Measurements from ENCODE around the gene WLS.
A peak's percentile ranks its signal among the peaks of the same experiment; 100 is the strongest.

The WLS gene

DNA sequence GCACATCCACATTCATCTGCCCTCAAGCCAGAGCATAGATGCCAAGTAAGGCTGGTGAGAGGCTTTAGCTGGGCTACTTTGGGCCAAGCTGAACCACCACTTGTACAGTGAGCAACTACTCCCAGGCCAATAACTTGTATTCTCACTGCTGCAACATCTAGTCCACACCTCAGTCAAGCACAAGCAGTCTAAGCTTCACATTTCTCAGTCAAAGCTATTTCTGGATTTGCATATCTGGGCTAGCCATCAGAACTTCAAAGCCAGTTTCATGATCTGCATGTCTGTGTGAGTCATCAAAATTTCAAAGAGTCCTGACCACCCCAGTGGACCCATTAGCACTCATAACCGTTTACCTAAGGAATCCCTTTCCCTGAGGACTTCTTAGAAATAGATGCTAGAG lies 104.2 kb downstream of the WLS start:
- Histone ChIP-seq H2AFZ (ENCODE audit: low read depth) (no peak overlapping the region), H3K79me2 (ENCODE audit: insufficient read depth, low read depth) (no peaks in the 10 kb centered on the region), H3K36me3 (ENCODE audit: insufficient read depth) (no peaks in the 10 kb centered on the region), H3K4me2 (peak overlapping the region; percentile 36; the same call in 1 of the 2 replicates), H3K9ac (no peak overlapping the region), H3K4me3 (IDR thresholded peaks at IDR 0.05; ENCODE audit: insufficient read depth, low read depth, low read length) (no peak overlapping the region), H3K27me3 (ENCODE audit: insufficient read depth, low read depth) (no peaks in the 10 kb centered on the region), H4K20me1 (ENCODE audit: insufficient read depth) (no peaks in the 10 kb centered on the region), H3K4me1 (ENCODE audit: low read depth, poor library complexity, severe bottlenecking) (peaks cover 15% of the 10 kb centered on the region), H3K27ac (peak overlapping the region; percentile 17; the same call in 1 of the 2 replicates)
- TF ChIP-seq, protein P1, sequence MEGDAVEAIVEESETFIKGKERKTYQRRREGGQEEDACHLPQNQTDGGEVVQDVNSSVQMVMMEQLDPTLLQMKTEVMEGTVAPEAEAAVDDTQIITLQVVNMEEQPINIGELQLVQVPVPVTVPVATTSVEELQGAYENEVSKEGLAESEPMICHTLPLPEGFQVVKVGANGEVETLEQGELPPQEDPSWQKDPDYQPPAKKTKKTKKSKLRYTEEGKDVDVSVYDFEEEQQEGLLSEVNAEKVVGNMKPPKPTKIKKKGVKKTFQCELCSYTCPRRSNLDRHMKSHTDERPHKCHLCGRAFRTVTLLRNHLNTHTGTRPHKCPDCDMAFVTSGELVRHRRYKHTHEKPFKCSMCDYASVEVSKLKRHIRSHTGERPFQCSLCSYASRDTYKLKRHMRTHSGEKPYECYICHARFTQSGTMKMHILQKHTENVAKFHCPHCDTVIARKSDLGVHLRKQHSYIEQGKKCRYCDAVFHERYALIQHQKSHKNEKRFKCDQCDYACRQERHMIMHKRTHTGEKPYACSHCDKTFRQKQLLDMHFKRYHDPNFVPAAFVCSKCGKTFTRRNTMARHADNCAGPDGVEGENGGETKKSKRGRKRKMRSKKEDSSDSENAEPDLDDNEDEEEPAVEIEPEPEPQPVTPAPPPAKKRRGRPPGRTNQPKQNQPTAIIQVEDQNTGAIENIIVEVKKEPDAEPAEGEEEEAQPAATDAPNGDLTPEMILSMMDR (conservative IDR thresholded peaks at IDR 0.05; ENCODE audit: low read depth, low read length) = no peak

DNA sequence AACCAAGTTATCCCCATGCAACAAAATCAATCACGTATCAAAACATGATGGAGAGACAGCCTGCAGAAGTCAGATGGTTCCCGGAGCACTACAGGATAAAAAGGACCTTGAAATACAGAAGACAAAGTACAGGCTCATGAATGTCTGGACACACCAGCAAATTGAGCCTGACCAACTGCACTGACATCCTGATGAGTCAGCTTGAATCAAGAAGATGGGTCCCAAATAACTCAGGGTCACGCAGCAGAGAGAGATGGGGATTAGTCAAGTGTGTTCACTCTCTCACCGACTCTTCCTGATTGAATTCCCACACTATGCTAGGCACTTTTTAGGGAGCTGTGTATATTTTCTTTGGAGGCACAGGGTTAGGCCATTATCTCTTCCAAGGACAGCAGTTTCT lies 110.8 kb downstream of the WLS start:
- Histone ChIP-seq H3K79me2 (ENCODE audit: insufficient read depth, low read depth) (no peaks in the 10 kb centered on the region), H3K9ac (no peak overlapping the region), H3K36me3 (ENCODE audit: insufficient read depth) (no peaks in the 10 kb centered on the region), H2AFZ (ENCODE audit: low read depth) (no peak overlapping the region), H3K4me3 (IDR thresholded peaks at IDR 0.05; ENCODE audit: insufficient read depth, low read depth, low read length) (no peak overlapping the region), H3K4me2 (no peak overlapping the region), H3K27ac (no peak overlapping the region), H3K4me1 (ENCODE audit: low read depth, poor library complexity, severe bottlenecking) (peaks cover 3% of the 10 kb centered on the region), H3K27me3 (ENCODE audit: insufficient read depth, low read depth) (no peaks in the 10 kb centered on the region), H4K20me1 (ENCODE audit: insufficient read depth) (no peaks in the 10 kb centered on the region)
- TF ChIP-seq, protein P1 (conservative IDR thresholded peaks at IDR 0.05; ENCODE audit: low read depth, low read length) = no peak

DNA sequence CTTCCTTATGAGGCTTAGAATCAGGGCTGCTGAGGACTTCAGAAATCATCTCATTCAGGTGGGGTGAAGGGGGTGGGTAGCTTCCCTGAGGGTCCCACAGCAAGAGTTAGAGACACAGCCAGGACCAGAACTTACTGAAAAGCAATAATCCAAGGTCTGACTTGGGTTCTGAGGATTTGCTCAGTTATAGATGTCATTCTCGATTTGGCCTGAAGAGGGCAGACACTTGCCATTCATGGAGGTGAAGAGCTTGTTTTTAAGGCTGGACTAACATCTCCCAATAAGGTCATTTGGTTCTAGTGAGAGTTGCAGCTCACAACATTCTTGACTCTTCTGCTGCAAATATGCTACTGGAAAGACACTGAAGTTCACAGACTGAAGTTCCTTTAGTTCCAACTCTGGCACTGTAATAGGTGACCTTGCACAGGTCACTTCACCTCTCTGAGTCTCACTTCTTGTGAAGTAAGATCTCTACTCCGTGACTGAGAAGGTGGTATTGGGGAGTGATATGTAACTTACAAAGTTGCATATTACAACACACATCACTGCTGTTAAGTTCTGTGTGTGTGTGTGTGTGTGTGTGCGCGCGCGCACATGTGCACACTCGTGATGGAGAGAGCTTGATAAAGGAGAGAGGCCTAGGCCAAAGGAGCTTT lies 112.1 kb downstream of the WLS start:
- TF ChIP-seq, protein P1 (conservative IDR thresholded peaks at IDR 0.05; ENCODE audit: low read depth, low read length) = peak; percentile 72
- Histone ChIP-seq H3K4me2 (no peak overlapping the region), H3K79me2 (ENCODE audit: insufficient read depth, low read depth) (no peaks in the 10 kb centered on the region), H3K27ac (no peak overlapping the region), H3K27me3 (ENCODE audit: insufficient read depth, low read depth) (no peaks in the 10 kb centered on the region), H3K36me3 (ENCODE audit: insufficient read depth) (no peaks in the 10 kb centered on the region), H3K4me1 (ENCODE audit: low read depth, poor library complexity, severe bottlenecking) (peaks cover 3% of the 10 kb centered on the region), H3K9ac (no peak overlapping the region), H4K20me1 (ENCODE audit: insufficient read depth) (no peaks in the 10 kb centered on the region), H2AFZ (ENCODE audit: low read depth) (no peak overlapping the region), H3K4me3 (IDR thresholded peaks at IDR 0.05; ENCODE audit: insufficient read depth, low read depth, low read length) (no peak overlapping the region)

DNA sequence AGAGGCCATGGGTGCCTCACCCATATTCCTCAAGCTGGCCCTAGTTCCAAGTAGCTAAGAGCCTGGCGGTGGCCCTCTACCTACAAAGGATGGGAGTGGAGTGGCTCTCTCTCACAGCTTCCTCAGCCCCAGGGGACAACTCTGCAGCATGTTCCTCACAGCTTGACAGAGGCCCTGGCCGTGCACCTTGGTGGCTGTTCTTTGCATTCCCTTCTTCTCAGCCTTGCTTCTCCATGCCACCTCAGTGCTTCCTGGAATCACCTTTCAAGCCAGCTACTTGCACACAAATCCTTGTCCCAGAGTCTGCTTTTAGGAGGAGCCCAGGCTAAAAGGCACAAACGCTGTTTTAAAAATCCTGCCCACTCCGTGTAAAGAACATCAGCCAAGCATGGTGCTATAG lies 112.9 kb downstream of the WLS start:
- H3K79me2 ChIP-seq (ENCODE audit: insufficient read depth, low read depth) = no peaks in the 10 kb centered on the region
- TF ChIP-seq, protein P1 (conservative IDR thresholded peaks at IDR 0.05; ENCODE audit: low read depth, low read length) = no peak
- no peak overlapping the region for H3K9ac ChIP-seq
- H3K4me1 ChIP-seq (ENCODE audit: low read depth, poor library complexity, severe bottlenecking) = peaks cover 3% of the 10 kb centered on the region
- no peaks in the 10 kb centered on the region for H3K27me3 ChIP-seq (ENCODE audit: insufficient read depth, low read depth)
- no peak overlapping the region for H3K4me3 ChIP-seq (IDR thresholded peaks at IDR 0.05; ENCODE audit: insufficient read depth, low read depth, low read length)
- H3K4me2 ChIP-seq = no peak overlapping the region
- H3K36me3 ChIP-seq (ENCODE audit: insufficient read depth) = no peaks in the 10 kb centered on the region
- H4K20me1 ChIP-seq (ENCODE audit: insufficient read depth) = no peaks in the 10 kb centered on the region
- H3K27ac ChIP-seq = no peak overlapping the region
- no peak overlapping the region for H2AFZ ChIP-seq (ENCODE audit: low read depth)
